Measurements from ENCODE around the gene ADRA2C.

- TF ChIP-seq CTCF (conservative IDR thresholded peaks at IDR 0.05; ENCODE audit: low read length): no peak
- no peak for TF ChIP-seq EZH2phosphoT487 (IDR thresholded peaks at IDR 0.05; ENCODE audit: borderline replicate concordance, low read depth, low read length)
Measured at GRCh38 chr4:3725936-3726870, 40.0 kb upstream of the ADRA2C start.

All from OCI-LY7 (cell line).